ENCODE results near the gene ZFX.
"Not testable (repeated sequence)": the region's sequence is repeated elsewhere in the genome, so short reads cannot be mapped to it uniquely, and the experiment has no call there.

Gene ZFX

DNA sequence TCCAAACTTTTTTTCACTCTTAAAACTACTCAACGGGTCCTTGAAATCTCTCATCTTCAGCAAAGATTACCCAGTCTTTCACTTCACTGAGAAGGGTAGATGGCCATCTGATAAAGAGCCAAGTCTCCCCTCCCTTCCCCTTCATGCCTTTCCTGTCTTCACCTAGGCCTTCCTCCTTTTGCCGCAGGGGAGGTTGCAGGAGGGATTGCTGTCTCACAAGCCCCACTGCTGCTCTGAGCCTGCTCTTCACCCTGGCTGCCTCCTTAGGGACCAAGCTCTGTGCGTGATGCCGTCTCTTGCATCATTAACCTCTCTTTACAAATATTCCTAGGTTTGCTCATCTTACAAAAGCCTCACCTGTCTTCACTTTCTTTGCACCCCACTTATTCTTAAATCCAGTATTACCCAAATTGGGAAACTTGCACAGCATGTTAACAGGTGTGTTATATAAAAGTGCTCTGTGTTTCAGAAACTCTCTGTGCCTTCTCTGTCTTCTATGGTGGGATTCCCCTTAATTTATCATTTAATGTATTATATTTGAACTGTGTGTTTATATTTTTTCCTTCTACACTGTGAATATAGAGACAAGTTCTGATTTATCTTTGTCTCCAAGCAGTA, 3.8 kb downstream of the ZFX start:
- H3K27ac ChIP-seq (ENCODE audit: low read depth, low read length): no peak overlapping the region
- H3K4me3 ChIP-seq (ENCODE audit: low read depth, low read length): no peak overlapping the region
- H3K27me3 ChIP-seq (ENCODE audit: control insufficient read depth, insufficient read depth, low read length): no peaks in the 10 kb centered on the region
- H3K4me1 ChIP-seq (ENCODE audit: control insufficient read depth, insufficient read depth, low read length): peaks cover 27% of the 10 kb centered on the region
- no peak overlapping the region for H3K9ac ChIP-seq (ENCODE audit: low read depth, low read length)
- peaks cover 25% of the 10 kb centered on the region for H3K36me3 ChIP-seq (ENCODE audit: control insufficient read depth, insufficient read depth, low read length)
- no peaks in the 10 kb centered on the region for H3K9me3 ChIP-seq (ENCODE audit: control insufficient read depth, insufficient read depth, low read length)

- Histone ChIP-seq H3K9ac (ENCODE audit: low read depth, low read length) (no peak overlapping the region), H3K27me3 (ENCODE audit: control insufficient read depth, insufficient read depth, low read length) (no peaks in the 10 kb centered on the region), H3K9me3 (ENCODE audit: control insufficient read depth, insufficient read depth, low read length) (no peaks in the 10 kb centered on the region), H3K36me3 (ENCODE audit: control insufficient read depth, insufficient read depth, low read length) (peaks cover 25% of the 10 kb centered on the region), H3K27ac (ENCODE audit: low read depth, low read length) (no peak overlapping the region), H3K4me3 (ENCODE audit: low read depth, low read length) (no peak overlapping the region), H3K4me1 (ENCODE audit: control insufficient read depth, insufficient read depth, low read length) (peaks cover 22% of the 10 kb centered on the region; the same call in 1 of the 2 replicates)
Observed at GRCh38 chrX:24153796-24154189, 4.3 kb downstream of the ZFX start.

GRCh38 chrX:24154490-24155034, 5.0 kb downstream of the ZFX start:
- Histone ChIP-seq H3K36me3 (ENCODE audit: control insufficient read depth, insufficient read depth, low read length) (peaks cover 25% of the 10 kb centered on the region), H3K27ac (ENCODE audit: low read depth, low read length) (no peak overlapping the region), H3K9ac (ENCODE audit: low read depth, low read length) (no peak overlapping the region), H3K9me3 (ENCODE audit: control insufficient read depth, insufficient read depth, low read length) (no peaks in the 10 kb centered on the region), H3K27me3 (ENCODE audit: control insufficient read depth, insufficient read depth, low read length) (no peaks in the 10 kb centered on the region), H3K4me3 (ENCODE audit: low read depth, low read length) (no peak overlapping the region), H3K4me1 (ENCODE audit: control insufficient read depth, insufficient read depth, low read length) (peaks cover 21% of the 10 kb centered on the region; the same call in 1 of the 2 replicates)

- peaks cover 21% of the 10 kb centered on the region; the same call in 1 of the 2 replicates for H3K4me1 ChIP-seq (ENCODE audit: control insufficient read depth, insufficient read depth, low read length)
- peaks cover 25% of the 10 kb centered on the region for H3K36me3 ChIP-seq (ENCODE audit: control insufficient read depth, insufficient read depth, low read length)
- not testable (repeated sequence) for H3K27ac ChIP-seq (ENCODE audit: low read depth, low read length); H3K9ac ChIP-seq (ENCODE audit: low read depth, low read length); H3K27me3 ChIP-seq (ENCODE audit: control insufficient read depth, insufficient read depth, low read length); H3K4me3 ChIP-seq (ENCODE audit: low read depth, low read length); H3K9me3 ChIP-seq (ENCODE audit: control insufficient read depth, insufficient read depth, low read length)
Observed at GRCh38 chrX:24155747-24156146, 6.2 kb downstream of the ZFX start.

- Histone ChIP-seq H3K36me3 (ENCODE audit: control insufficient read depth, insufficient read depth, low read length) (peaks cover 25% of the 10 kb centered on the region), H3K9ac (ENCODE audit: low read depth, low read length) (no peak overlapping the region), H3K4me1 (ENCODE audit: control insufficient read depth, insufficient read depth, low read length) (peaks cover 20% of the 10 kb centered on the region; the same call in 1 of the 2 replicates), H3K27me3 (ENCODE audit: control insufficient read depth, insufficient read depth, low read length) (no peaks in the 10 kb centered on the region), H3K27ac (ENCODE audit: low read depth, low read length) (no peak overlapping the region), H3K9me3 (ENCODE audit: control insufficient read depth, insufficient read depth, low read length) (no peaks in the 10 kb centered on the region), H3K4me3 (ENCODE audit: low read depth, low read length) (no peak overlapping the region)
Observed at GRCh38 chrX:24156177-24156576, 6.6 kb downstream of the ZFX start.

- no peak overlapping the region for H3K9ac ChIP-seq (ENCODE audit: low read depth, low read length)
- H3K9me3 ChIP-seq (ENCODE audit: control insufficient read depth, insufficient read depth, low read length): no peaks in the 10 kb centered on the region
- H3K4me1 ChIP-seq (ENCODE audit: control insufficient read depth, insufficient read depth, low read length): no peaks in the 10 kb centered on the region
- H3K4me3 ChIP-seq (ENCODE audit: low read depth, low read length): no peak overlapping the region
- H3K36me3 ChIP-seq (ENCODE audit: control insufficient read depth, insufficient read depth, low read length): peaks cover 17% of the 10 kb centered on the region
- H3K27ac ChIP-seq (ENCODE audit: low read depth, low read length): no peak overlapping the region
- no peaks in the 10 kb centered on the region for H3K27me3 ChIP-seq (ENCODE audit: control insufficient read depth, insufficient read depth, low read length)
Observed at GRCh38 chrX:24158881-24159280, 9.4 kb downstream of the ZFX start.

DNA sequence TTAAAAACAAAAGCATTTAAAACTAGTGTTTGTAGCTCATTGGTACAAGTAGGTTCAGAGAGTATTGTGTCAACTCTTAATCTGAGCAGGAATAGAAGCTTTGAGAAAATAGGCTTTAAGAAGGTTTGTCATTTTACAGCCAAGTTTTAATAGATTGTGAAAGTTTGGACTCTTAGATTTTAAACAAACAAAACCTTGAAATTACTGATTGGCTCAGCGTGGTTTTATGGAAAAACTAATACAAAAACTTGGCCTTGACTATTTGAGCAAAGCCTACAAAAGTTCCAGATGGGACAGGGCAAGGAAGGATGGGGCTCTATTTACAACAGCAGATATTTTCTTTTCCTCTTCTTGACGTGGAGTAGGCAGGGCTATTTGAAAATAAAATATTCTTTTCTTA, 16.5 kb downstream of the ZFX start:
- H3K4me3 ChIP-seq (ENCODE audit: low read depth, low read length): no peak overlapping the region
- H3K27ac ChIP-seq (ENCODE audit: low read depth, low read length): no peak overlapping the region
- H3K9me3 ChIP-seq (ENCODE audit: control insufficient read depth, insufficient read depth, low read length): no peaks in the 10 kb centered on the region
- no peak overlapping the region for H3K9ac ChIP-seq (ENCODE audit: low read depth, low read length)
- no peaks in the 10 kb centered on the region for H3K27me3 ChIP-seq (ENCODE audit: control insufficient read depth, insufficient read depth, low read length)
- peaks cover 41% of the 10 kb centered on the region for H3K4me1 ChIP-seq (ENCODE audit: control insufficient read depth, insufficient read depth, low read length)
- H3K36me3 ChIP-seq (ENCODE audit: control insufficient read depth, insufficient read depth, low read length): peaks cover 10% of the 10 kb centered on the region; the same call in 1 of the 2 replicates

DNA sequence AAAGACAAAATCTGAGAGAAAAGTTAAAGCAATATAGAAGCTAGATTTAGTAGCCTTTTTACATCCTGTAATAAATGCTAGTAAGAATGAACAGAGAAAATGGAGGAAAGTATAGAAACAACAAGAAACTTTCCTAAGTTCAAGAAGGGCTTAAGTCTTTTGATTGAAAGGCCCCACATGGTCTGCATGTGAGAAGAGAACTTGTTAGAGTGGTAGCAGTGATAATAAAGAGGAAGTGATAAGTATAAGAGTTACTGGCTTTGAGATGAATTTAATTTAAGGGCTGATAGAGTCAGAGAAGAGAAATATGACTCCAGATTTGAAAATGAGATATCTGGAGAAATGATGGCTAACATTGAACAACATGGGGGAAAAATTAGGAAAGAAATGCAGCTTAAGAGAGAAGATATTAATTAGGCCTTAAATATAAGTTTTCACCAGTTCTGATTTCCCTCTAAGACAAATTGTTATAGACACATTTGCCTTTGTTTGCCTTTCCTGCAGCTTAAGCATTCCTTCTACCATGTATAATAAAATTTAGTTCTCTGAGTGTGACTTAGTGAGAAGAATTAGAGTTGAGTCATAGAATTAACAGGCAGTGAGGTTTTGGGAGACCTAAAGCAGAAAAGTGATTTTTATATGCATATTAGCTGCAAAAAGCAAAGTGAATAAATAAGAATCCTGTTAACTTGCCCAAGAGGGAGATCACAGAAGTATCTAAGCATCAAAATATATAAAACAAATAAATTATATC, 18.4 kb downstream of the ZFX start:
- H3K9me3 ChIP-seq (ENCODE audit: control insufficient read depth, insufficient read depth, low read length): no peaks in the 10 kb centered on the region
- no peak overlapping the region for H3K9ac ChIP-seq (ENCODE audit: low read depth, low read length)
- no peaks in the 10 kb centered on the region for H3K27me3 ChIP-seq (ENCODE audit: control insufficient read depth, insufficient read depth, low read length)
- H3K4me1 ChIP-seq (ENCODE audit: control insufficient read depth, insufficient read depth, low read length): peaks cover 43% of the 10 kb centered on the region
- no peak overlapping the region for H3K27ac ChIP-seq (ENCODE audit: low read depth, low read length)
- peaks cover 13% of the 10 kb centered on the region for H3K36me3 ChIP-seq (ENCODE audit: control insufficient read depth, insufficient read depth, low read length)
- H3K4me3 ChIP-seq (ENCODE audit: low read depth, low read length): no peak overlapping the region

GRCh38 chrX:24168807-24169206, 19.3 kb downstream of the ZFX start:
- H3K9ac ChIP-seq (ENCODE audit: low read depth, low read length): no peak overlapping the region
- peak overlapping the region; percentile 47 for H3K27ac ChIP-seq (ENCODE audit: low read depth, low read length)
- H3K27me3 ChIP-seq (ENCODE audit: control insufficient read depth, insufficient read depth, low read length): no peaks in the 10 kb centered on the region
- H3K4me1 ChIP-seq (ENCODE audit: control insufficient read depth, insufficient read depth, low read length): peaks cover 43% of the 10 kb centered on the region
- no peaks in the 10 kb centered on the region for H3K9me3 ChIP-seq (ENCODE audit: control insufficient read depth, insufficient read depth, low read length)
- peak overlapping the region; percentile 6; the same call in 1 of the 2 replicates for H3K4me3 ChIP-seq (ENCODE audit: low read depth, low read length)
- peaks cover 22% of the 10 kb centered on the region for H3K36me3 ChIP-seq (ENCODE audit: control insufficient read depth, insufficient read depth, low read length)

GRCh38 chrX:24169211-24169610, 19.7 kb downstream of the ZFX start:
- Histone ChIP-seq H3K9ac (ENCODE audit: low read depth, low read length) (0 out of 2 replicates have a peak overlapping the region, but pooled peaks have one; percentile 21), H3K36me3 (ENCODE audit: control insufficient read depth, insufficient read depth, low read length) (peaks cover 21% of the 10 kb centered on the region), H3K27ac (ENCODE audit: low read depth, low read length) (peak overlapping the region; percentile 47), H3K27me3 (ENCODE audit: control insufficient read depth, insufficient read depth, low read length) (no peaks in the 10 kb centered on the region), H3K4me3 (ENCODE audit: low read depth, low read length) (no peak overlapping the region), H3K9me3 (ENCODE audit: control insufficient read depth, insufficient read depth, low read length) (no peaks in the 10 kb centered on the region), H3K4me1 (ENCODE audit: control insufficient read depth, insufficient read depth, low read length) (peaks cover 43% of the 10 kb centered on the region)

Measured in HUES48 (cell line).